ENCODE data around the gene ZNF444.
"Not testable (repeated sequence)": the region's sequence is repeated elsewhere in the genome, so short reads cannot be mapped to it uniquely, and the experiment has no call there.

The ZNF444 gene

GRCh38 chr19:56191115-56191514 lies 50.0 kb downstream of the ZNF444 start:
- no peak for DNase-seq

- DNase-seq, result no peak
Measured at GRCh38 chr19:56191711-56192110, 50.6 kb downstream of the ZNF444 start.

GRCh38 chr19:56193981-56194640 lies 53.0 kb downstream of the ZNF444 start:
- no peak for DNase-seq

- not testable (repeated sequence) for DNase-seq
Measured at GRCh38 chr19:56197646-56198045, 56.6 kb downstream of the ZNF444 start, which contains the start of gene ZSCAN5B. Gene ZSCAN5B (minus strand): TSS chr19:56197783. CDS start chr19:56193052, 4,731 bp downstream.

GRCh38 chr19:56199687-56200086 lies 58.6 kb downstream of the ZNF444 start:
- no peak for DNase-seq

GRCh38 chr19:56201973-56202372 lies 60.9 kb downstream of the ZNF444 start, which contains the start of gene ZSCAN5C:
Gene ZSCAN5C (plus strand): TSS chr19:56202273. CDS start chr19:56205914, 3,641 bp downstream.
- no peak for DNase-seq

GRCh38 chr19:56207581-56207980 lies 66.5 kb downstream of the ZNF444 start:
- not testable (repeated sequence) for DNase-seq

- no peak for DNase-seq
Measured at GRCh38 chr19:56209091-56209490, 68.0 kb downstream of the ZNF444 start.

- DNase-seq, result not testable (repeated sequence)
Measured at GRCh38 chr19:56210036-56210435, 68.9 kb downstream of the ZNF444 start.

All from NCI-H1436 treated with DMSO at 0.1 percent for 48 hours (cell line).